IPS-NIHi7 (cell line): ENCODE data around the gene SLC32A1.
A peak's percentile ranks its signal among the peaks of the same experiment; 100 is the strongest.

Experiments
- DNase-seq: peaks from one replicate; pipeline ENCODE4 v3.0.0; 2012; ENCODE audit warnings: mixed read lengths; ENCODE audit errors: extremely low spot score

Gene SLC32A1

DNA sequence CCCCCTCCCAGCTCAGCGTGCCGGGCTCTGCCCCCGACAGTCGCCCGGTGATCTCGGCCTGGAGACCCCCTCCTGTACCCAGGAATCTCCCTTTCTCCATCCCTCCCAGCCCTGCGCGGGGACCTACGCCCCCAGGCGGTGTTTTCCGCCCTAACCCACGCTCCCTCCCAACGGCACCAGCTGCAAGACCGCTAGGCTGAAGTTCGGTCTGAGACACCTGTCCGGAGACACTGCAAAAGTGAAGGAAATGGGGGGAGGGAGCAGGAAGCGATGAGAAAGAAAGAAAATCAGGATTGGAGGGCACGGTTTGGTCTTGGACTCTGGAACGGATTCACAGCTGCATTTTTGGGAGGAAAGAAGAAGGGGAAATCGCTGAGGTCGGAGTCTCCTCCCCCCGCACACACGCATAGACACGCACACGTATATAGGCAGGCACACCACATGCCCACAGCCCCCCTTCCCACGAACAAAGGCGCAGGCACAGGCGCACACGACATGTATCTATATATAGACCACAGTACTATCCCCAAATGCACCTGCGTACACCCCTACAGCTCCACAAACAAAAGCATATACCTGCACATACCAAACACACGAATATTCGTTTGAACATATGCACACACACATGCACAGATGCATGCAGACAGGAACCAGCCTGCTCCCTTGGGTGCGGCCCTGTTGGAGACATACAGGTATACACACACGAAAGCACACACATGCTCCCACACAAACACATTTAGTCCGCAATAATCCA, 1.0 kb downstream of the SLC32A1 start:
- peak; percentile 59 for DNase-seq

- peak; percentile 90 for DNase-seq
Observed at GRCh38 chr20:38725931-38726803, 1.9 kb downstream of the SLC32A1 start.

DNA sequence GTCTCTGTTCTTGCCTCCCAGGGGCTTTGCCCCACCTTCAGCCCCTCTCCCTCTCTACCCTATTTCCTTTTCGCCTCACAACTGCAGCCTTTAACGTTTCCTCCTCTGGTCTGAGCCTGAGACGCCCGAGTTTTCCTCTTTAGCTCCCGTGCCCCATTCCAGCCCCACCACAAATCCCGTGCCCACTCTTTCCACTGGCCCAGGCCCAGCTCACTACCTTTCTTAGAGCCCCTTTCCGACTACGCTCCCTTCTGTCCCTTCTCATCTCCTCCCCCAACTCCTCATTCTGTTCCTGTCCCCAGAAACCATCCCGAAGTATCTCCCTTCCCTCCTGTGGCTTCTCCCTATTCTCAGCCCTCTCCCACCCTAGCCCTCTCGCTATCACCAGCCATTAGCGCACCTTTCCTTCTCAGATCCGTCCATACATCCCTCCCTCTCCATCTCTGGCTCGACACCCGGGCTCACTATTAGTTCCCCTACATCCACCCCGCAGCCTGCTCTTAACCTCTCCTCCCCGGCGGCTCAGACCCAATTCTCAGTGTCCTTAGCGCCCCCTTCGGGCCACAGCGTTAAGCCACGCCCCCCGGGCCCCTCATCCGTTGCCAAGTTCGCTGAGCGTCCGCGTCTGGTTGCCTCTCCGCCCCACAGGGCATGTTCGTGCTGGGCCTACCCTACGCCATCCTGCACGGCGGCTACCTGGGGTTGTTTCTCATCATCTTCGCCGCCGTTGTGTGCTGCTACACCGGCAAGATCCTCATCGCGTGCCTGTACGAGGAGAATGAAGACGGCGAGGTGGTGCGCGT, 2.7 kb downstream of the SLC32A1 start:
- DNase-seq, result peak; percentile 91

DNA sequence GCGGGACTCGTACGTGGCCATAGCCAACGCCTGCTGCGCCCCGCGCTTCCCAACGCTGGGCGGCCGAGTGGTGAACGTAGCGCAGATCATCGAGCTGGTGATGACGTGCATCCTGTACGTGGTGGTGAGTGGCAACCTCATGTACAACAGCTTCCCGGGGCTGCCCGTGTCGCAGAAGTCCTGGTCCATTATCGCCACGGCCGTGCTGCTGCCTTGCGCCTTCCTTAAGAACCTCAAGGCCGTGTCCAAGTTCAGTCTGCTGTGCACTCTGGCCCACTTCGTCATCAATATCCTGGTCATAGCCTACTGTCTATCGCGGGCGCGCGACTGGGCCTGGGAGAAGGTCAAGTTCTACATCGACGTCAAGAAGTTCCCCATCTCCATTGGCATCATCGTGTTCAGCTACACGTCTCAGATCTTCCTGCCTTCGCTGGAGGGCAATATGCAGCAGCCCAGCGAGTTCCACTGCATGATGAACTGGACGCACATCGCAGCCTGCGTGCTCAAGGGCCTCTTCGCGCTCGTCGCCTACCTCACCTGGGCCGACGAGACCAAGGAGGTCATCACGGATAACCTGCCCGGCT, 3.4 kb downstream of the SLC32A1 start:
- no peak for DNase-seq

DNA sequence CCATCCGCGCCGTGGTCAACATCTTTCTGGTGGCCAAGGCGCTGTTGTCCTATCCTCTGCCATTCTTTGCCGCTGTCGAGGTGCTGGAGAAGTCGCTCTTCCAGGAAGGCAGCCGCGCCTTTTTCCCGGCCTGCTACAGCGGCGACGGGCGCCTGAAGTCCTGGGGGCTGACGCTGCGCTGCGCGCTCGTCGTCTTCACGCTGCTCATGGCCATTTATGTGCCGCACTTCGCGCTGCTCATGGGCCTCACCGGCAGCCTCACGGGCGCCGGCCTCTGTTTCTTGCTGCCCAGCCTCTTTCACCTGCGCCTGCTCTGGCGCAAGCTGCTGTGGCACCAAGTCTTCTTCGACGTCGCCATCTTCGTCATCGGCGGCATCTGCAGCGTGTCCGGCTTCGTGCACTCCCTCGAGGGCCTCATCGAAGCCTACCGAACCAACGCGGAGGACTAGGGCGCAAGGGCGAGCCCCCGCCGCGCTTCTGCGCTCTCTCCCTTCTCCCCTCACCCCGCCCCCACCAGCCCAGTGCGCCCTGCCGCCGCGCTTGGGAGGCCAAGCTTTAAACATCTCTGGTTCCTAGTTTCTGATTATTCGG, 4.0 kb downstream of the SLC32A1 start:
- DNase-seq, result no peak

GRCh38 chr20:38728911-38729642, 4.8 kb downstream of the SLC32A1 start:
- peak; percentile 72 for DNase-seq

DNA sequence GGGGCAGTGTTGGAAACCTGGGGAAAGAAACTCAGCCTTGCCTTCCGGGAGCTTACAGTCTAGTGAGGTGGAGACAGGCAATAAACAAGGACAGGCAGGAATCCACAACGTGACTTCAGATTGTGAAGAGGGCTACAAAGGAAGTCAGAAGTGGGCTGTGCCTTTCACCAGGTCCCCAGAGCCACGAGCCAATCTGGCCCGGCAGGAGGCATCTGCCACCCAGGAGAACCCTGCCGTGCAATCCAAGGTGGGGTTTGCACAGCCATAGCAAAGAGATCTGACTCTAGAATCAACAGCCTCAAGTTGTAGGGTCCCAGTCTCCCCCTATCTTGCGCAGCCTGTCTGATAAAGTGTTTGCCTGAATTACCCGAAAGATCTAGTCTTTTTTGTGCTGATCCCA, 5.5 kb downstream of the SLC32A1 start:
- DNase-seq, result no peak

- no peak for DNase-seq
Observed at GRCh38 chr20:38730167-38730988, 6.1 kb downstream of the SLC32A1 start.

DNA sequence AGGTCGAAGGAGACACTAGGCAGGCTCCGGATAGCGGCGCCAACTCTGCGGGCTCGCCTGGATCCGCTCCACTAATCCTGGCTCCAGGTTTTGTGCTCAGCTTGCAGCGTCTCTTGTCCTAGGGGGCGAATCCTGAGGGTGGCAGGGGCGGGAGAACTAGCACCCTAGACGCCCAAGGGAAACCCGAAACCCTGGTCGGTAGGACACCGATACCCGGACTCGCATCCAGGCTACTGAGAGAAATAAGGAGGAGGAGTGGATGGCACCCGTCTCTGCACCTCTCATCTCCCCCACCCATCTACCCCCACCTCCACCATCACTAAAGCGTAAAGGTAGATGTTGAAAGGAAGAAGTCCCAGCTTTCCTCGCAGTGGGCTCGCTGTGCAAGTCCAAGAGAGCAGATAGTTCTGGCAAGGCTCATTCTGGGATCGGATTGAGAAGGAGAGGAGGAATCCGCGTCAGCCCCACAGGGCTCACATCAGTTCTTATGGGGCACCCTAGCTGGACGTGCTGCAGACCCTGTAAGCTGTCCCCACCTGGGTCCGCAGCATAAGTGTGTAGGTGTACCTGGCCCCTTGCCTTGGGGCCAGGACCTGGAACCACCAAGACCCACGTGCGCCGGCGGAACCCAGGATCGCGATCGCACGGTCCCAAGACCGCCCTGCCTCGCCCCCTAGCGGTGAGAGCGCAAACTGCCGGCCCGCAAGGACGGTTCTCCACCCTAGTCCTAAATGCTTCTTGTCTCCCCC, 6.9 kb downstream of the SLC32A1 start:
- peak; percentile 87 for DNase-seq

DNA sequence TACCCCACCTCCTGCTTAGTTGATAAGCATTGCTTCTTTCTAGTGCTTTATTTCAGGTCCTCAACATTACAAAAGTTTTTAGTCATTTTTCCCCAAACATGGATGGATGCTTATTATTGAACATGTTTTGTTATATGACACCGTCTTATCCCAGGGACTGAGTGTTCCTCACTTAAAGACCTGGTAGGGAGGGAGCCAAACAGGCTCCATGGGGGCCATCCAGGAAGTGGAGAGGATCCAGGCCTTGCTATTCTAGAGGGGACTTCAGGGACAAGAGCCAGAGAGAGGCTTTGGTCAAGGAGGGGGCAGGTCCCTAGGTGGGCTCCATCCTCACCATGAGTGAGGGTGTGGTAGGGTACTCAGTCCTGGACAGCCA, 7.4 kb downstream of the SLC32A1 start:
- no peak for DNase-seq

- DNase-seq, result no peak
Observed at GRCh38 chr20:38732981-38733380, 8.7 kb downstream of the SLC32A1 start.

DNA sequence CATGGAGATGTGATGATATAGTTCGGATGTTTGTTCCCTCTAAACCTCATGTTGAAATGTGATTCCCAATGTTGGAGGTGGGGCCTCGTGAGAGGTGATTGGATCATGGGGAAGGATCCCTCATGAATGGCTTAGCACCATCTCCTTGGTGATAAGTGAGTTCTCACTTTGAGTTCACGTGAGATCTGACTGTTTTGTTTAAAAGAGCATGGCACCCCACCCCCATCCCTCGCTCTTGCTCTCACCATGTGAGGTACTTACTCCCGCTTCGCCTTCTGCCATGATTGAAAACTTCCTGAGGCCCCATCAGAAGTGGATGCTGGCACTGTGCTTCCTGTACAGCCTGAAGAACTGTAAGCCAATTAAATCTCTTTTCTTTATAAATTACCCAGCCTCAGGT, 10.9 kb downstream of the SLC32A1 start:
- DNase-seq, result no peak

DNA sequence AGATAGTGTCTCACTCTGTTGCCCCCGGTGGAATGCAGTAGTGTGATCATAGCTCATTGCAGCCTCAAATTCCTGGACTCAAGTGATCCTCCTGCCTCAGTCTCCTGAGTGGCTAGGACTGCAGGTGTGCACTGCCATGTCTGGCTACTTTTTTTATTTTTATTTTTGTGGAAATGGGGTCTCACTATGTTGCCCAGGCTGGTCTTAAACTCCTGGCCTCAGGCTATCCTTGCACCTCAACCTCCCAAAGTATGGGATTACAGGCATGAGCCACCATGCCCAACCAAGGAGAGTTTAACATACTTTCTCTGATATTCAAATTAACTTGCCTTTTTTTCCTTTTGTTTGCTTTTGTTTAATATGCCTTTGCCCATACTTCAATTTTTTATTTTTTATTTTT, 13.6 kb downstream of the SLC32A1 start:
- DNase-seq, result no peak

DNA sequence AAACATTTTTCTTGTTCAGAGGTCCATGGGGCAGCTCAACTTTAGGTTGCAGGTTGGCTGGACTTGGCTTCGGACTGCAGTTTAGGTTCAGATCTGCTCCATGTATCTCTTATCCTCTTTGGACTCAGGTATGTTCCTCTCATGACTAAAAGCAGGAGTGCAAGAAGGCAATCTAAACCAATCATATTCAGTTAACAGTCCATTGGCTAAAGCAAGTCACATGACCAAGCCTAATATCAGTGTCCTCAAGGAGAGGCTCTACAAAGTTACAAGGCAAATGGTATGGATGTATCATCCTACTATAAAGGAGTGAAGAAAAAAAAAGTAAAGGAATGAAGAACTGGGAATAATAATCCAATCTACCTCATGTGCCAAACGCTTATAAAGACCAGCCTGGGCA, 21.5 kb downstream of the SLC32A1 start:
- DNase-seq, result no peak

GRCh38 chr20:38747495-38748096, 23.3 kb downstream of the SLC32A1 start:
- no peak for DNase-seq

GRCh38 chr20:38748097-38748860, 24.0 kb downstream of the SLC32A1 start, which contains the start of gene ACTR5:
ACTR5 (plus strand) TSS chr20:38748460; CDS start chr20:38748479, 19 bp downstream.
- DNase-seq, result peak; percentile 97

DNA sequence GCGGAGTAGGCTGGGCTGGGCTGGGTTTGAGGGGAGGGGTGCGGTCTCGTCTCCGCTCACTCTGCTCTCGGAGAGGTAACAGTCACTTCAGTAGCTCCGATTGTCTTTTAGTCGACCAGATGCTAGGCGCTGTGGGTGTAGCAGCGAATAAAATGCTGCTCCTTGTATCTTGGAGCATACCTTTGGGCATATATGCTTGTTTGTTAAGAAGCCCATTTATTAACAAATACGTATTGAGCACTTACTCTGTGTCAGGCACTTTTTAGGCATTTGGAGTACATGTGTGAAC, 24.5 kb downstream of the SLC32A1 start:
- DNase-seq, result peak; percentile 80

DNA sequence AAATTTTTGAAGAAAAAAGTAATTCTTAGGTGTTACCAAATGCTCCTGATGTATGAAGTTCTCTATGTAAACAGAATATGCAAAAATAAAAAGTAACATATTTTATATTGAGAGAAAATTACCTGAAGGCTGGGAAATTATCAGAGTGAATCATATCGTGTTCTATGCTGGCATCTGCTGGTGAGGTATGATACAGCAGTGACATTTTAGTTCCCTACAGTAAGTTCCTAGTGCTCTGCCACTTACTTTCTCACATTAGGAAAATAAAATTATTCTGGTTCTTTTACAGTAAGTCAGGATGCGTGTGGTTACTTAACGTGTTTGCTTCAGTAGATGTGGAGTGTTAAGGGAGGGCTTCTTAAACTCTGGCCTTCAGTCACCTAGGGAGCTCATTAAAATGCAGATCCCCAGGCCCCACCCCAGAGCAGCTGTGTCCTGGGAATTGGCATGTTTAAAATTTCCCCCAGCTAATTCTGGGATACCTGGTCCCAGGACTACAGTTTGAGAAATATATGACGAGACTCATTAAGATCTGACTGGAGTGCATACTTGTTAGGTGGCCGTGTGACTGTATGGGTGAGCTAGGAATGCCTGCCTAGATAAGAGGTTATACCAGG, 27.2 kb downstream of the SLC32A1 start:
- no peak for DNase-seq
